Cerebellar nuclear complex (tissue), 1 donor: ENCODE results near the gene PHAF1.

ENCODE experiments used
- DNase-seq, 2 experiments: peaks; one replicate each; lab custom pipeline; 2025; lab: John Stamatoyannopoulos, UW

Gene PHAF1

DNA sequence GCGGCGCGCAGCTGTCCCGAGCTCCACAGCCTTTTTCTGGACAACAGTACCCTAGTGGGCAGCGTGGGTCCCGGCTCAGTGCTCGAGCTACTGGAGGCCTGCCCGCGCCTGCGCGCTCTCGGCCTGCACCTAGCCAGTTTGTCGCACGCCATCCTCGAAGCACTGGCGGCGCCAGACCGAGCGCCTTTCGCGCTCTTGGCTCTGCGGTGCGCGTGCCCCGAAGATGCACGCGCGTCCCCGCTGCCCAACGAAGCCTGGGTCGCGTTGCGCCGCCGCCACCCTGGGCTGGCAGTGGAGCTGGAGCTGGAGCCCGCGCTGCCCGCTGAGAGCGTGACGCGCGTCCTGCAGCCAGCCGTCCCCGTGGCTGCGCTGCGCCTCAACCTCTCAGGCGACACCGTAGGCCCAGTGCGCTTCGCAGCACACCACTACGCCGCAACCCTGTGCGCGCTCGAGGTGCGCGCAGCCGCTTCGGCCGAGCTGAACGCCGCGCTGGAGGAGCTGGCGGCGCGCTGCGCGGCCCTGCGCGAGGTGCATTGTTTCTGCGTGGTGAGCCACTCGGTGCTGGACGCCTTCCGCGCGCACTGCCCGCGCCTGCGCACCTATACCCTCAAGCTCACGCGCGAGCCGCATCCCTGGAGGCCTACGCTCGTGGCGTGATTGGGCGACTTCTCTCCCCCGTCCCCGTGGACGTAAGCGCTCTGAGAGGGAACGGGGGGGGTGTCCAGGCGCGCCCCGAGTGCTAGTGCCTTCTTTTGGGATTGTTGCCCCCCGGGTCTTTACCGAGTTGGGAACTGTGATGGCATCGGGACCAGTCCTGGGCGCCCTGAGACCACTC lies 53.6 kb downstream of the PHAF1 start:
- peak in 1 of 2 experiments; percentile 48 for DNase-seq

DNA sequence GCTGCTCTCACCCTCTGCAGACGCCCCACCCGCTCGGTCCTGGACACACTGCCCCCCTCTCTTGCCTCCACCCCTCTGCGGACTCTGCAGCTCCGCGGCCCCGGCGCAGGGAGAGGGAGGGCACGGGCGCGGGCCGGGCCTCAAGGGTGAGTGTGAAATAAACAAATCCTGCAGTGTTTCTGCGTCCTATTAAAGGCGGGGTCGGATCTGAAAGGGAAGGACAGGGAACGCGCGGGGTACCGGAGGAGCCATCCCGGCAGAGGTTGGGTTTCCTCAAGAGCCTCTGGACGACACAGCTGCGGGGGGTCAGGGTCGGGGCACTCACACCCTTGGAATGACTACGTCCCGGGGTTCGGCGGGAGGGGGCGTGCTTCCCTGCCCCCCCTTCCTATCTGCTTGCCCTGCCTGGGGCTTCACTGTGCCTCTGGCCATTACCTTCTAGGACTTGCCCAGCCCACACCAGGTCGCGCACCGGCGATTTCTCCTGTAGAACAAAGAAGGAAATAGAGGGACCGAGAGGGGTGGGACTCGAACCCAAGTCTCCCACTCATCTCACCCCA lies 54.3 kb downstream of the PHAF1 start:
- DNase-seq = no peak

DNA sequence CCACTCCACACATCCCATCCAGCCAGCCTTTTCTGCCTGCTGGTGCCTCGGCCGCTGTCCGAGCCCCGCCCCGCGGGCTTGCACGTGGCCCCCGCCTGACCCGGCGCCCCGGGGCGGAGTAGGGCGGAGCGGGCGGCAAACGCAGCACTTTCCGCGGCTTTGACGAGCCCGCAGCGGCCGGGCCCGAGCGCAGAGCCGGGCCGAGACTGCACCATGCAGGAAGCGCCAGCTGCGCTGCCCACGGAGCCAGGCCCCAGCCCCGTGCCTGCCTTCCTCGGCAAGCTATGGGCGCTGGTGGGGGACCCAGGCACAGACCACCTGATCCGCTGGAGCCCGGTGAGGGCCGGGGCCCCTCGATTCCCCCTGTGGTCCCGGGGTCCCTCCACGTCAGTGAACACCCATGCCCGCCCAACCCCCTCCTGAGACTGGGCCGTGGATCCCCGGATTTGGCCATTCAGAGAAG lies 54.9 kb downstream of the PHAF1 start, which contains the start of gene HSF4:
TSS of gene HSF4 (plus strand) at position 147 of the 463 bp plus-strand sequence. CDS start at position 214, 67 bp downstream.
- no peak for DNase-seq

DNA sequence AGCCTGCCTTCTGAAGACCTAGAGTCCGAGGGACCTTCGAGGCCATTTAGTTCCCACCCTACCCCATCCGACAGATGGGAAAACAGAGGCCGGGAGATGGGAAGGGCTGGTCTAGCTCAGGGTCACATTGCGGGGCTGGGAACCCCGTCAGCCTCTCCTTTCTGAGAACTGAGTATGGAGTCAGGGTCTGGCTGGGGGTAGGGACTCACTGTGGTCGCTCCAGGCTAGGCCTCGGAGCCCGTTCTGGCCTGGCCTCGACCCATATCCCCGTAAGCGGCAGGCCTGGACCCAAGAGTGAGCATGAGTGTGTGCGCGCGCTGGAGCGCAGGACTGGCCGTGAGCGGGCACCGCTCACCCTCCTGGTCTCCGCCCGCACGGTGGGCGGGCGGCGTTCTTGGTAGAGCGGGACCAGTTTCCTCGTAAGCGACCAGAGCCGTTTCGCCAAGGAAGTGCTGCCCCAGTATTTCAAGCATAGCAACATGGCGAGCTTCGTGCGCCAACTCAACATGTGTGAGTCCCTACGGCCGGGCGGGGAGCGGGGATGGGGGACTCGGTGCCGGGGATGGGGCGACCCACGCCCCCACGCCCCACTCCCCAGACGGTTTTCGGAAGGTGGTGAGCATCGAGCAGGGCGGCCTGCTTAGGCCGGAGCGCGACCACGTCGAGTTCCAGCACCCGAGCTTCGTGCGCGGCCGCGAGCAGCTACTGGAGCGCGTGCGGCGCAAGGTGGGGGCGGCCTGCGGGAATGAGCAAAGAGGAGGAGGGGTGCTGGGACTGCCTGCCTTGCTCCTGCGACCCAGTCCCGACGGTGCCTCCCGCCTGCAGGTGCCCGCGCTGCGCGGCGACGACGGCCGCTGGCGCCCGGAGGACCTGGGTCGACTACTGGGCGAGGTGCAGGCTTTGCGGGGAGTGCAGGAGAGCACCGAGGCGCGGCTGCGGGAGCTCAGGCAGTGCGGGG lies 55.7 kb downstream of the PHAF1 start:
- no peak for DNase-seq

DNA sequence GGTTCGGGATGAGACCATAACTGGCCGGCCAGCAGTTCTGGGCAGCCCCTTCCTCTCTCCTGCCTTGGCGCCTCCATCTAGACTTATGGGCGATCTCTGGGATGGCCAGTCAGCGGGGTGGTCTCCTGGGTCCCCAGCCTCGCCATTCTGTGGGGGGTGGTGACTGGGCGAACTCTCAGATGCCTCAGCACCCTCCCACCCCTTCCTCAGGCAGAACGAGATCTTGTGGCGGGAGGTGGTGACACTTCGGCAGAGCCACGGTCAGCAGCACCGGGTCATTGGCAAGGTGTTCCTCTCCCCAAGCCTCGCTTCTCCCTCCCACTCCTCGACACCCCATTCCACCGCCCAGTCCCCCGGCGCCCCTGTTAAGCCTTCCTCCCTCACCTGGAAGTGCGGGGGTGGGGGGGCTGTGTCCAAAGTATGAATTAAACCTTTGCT lies 56.4 kb downstream of the PHAF1 start:
- DNase-seq = no peak

DNA sequence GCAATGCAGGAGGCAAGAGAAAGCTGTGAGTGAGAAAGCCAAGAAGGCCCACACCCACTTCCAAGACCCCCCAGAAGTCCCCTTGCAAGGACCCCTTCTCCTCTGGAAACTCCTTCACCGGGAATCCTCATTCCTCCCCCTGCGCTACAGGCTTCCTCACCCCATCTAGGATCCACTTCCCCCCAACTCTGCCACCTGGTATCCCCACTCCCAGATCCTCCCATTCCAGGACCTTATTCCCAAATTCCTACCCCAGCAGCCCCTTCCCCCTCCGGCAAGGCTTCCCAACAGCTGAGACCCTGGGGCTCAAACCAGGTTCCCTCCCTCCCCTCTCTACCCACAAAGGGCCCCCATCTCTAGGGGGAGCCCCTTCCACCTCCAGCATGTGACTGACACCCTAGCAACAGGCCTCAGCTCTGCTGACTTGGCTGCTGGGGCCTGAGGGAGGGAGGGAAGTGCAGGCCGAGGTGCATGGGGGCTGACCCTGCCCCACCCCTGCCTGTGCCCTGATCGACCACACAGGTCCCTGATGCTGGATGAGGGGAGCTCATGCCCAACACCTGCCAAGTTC lies 56.9 kb downstream of the PHAF1 start:
- DNase-seq = no peak

DNA sequence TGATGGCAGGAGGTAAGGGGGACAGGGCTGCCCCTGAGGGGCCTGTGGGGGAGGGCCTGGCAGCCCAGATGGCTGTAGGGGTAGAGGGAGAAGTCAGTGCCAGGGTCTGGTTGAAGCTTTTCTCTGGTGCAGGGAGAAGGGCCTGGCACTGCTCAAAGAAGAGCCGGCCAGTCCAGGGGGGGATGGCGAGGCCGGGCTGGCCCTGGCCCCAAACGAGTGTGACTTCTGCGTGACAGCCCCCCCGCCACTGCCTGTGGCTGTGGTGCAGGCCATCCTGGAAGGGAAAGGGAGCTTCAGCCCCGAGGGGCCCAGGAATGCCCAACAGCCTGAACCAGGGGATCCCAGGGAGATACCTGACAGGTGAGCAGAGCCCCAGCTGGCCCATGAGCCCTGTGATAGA lies 57.8 kb downstream of the PHAF1 start:
- DNase-seq = no peak

DNA sequence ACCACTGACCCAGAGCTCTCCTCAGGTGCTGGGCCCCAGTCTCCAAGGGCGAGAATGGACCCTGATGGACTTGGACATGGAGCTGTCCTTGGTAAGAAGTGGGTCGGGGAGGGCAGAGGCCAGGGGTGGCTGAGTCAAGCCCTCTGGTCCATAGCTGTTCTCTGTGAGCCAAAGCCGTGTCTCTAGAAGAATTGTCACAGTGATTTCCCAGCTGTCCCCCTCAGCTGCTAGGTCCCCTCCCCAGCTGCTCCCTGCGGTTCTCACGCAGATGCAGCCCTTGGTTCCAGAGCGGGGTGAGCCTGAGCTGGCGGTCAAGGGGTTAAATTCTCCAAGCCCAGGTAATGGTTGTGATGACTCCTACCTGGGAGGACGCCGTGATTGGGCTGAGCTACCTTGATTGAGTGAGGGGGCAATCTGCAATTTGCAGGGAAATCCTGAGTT lies 59.3 kb downstream of the PHAF1 start:
- DNase-seq = no peak

DNA sequence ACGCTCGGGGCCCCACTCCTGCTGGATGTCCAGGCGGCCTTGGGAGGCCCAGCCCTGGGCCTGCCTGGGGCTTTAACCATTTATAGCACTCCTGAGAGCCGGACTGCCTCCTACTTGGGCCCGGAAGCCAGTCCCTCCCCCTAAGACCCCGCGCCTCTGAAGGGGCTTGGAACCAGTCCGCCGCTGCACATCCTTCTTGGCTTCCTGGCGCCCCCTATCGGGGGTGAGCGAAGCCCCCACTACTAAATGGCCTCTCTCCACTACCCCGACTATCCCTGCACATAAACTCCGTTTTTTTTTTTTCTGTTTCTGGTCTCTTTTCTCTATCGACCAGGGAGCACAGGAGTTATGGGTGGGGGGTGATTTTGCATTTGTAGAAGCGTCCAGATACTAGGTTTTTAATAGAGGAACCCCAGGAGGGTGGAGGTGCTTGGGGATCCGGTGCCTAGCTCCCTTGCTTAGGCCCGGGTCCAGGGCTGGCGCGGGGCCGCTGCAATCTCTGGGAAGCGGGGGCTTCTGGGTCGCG lies 60.0 kb downstream of the PHAF1 start:
- no peak for DNase-seq

DNA sequence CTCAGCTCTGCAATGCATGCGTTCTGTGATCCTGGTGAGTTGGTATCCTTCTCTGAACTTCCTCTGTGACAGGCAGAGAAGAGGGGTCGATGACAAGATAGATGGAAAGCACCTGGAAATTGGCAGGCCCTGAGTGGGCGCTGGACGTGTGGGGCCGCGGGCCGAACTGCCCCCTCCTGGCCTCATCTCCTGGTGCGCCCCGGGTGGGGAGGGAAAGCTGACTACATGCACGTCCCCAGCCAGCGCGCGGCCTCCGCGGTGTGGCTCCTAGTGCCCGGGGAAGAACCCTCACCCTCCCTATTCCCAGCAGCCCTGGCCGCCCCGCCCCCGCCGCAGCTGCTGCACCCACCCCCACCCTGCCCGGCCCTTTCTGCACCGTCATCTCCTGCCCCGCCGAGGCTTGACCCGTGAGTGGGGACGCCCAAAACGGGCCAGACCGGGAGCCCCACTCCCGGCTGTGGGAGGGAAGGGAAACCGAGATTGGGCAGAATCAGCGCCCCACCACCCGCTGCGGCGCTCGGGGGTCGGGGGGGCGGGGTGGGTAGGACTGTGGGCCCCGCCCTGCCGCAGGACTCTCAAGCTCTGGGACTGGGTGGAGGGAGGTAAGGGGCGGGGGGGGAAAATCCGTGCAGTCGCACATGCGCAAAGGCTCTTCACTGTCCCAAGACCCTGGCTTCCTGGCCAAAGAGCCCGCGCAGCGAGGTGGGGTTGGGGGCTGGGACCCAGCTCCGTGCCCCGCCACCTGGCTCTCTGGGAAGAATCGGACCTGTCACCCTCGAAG lies 60.6 kb downstream of the PHAF1 start, which contains the start of gene NOL3:
TSS of gene NOL3 (plus strand) at position 371 of the 781 bp plus-strand sequence.
- no peak for DNase-seq

DNA sequence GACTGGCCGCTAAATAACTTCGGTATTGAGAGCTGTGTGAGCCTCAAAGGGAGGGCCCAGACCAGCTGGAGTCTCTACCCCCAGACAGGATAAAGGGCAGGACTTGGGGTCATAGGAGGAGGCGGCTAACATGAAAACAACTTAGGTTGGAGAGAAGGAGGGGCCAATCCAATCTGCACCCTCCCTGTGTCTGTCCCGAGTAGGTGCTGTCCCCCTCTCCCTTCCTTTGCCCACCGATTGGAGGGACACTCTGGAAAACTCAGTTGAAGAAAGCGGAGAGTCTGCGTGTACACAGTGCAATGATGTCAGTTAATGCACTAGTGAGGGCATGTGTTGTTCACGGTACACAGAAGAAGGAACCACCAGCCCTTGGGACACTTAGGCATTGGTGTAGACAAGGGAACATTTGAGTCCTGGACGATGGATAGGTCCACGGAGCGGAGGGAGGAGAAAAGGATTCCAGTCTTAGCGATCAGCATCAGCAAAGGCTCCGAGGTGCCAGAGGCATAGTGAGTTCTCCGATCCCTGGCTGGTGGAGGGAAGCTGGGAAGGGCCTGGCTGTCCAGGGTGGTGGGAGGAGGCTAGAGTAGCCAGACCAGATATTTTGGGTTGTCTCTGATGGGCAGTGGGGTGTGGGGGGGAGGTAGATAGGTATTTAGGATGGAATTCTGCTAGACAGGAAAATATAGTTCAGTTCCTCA lies 61.4 kb downstream of the PHAF1 start:
- no peak for DNase-seq

DNA sequence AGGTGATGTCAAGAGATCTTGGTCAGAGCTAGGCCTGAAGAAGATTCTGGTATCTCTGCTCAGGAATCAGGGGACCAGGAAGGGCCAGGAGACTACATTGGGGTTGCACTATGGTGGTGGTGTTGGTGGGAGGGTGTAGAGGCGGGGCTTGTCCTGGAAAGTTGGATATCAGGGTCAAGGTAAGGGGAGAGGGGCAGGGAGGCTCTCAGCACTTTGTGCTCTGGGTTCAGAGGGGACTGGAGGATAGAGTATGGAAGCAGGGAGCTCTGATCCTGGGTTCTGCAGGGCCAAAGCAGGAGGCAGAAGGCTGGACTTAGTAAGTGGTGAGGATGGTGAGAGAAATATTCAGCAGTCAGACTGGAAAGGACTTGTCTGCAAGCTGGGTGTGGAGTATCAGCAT lies 63.6 kb downstream of the PHAF1 start:
- DNase-seq = no peak

DNA sequence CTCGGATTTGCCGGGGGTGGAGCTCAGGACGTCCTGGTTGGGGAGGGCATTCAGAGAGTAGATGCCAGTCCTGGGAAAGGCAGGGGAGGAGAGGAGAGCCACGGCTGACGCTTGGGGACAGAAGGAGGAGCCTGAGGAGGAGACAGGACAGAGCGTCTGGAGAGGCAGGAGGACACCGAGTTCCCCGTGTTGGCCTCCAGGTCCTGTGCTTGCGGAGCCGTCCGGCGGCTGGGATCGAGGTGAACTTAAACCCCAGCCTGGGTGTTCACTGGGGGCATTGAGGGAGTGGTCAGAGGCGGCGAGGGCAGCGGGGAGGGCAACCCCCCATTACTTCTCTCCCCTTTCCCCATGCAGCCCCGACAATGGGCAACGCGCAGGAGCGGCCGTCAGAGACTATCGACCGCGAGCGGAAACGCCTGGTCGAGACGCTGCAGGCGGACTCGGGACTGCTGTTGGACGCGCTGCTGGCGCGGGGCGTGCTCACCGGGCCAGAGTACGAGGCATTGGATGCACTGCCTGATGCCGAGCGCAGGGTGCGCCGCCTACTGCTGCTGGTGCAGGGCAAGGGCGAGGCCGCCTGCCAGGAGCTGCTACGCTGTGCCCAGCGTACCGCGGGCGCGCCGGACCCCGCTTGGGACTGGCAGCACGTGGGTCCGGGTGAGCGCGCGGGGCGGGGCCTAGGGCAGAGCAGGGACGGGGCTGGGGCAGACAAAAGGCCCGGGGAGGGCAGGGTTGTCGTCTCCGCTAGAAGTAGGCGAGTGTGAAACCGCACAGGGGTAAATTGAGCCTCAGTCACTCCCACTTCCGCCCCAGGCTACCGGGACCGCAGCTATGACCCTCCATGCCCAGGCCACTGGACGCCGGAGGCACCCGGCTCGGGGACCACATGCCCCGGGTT lies 64.3 kb downstream of the PHAF1 start:
- DNase-seq = peak; percentile 71 to 80

DNA sequence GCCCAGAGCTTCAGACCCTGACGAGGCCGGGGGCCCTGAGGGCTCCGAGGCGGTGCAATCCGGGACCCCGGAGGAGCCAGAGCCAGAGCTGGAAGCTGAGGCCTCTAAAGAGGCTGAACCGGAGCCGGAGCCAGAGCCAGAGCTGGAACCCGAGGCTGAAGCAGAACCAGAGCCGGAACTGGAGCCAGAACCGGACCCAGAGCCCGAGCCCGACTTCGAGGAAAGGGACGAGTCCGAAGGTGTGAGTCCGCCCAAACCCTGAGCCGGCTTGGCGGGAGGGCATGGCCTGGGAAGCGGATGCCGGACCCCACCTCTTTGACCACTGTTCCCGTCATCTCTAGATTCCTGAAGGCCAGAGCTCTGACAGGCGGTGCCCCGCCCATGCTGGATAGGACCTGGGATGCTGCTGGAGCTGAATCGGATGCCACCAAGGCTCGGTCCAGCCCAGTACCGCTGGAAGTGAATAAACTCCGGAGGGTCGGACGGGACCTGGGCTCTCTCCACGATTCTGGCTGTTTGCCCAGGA lies 65.0 kb downstream of the PHAF1 start:
- DNase-seq = no peak

DNA sequence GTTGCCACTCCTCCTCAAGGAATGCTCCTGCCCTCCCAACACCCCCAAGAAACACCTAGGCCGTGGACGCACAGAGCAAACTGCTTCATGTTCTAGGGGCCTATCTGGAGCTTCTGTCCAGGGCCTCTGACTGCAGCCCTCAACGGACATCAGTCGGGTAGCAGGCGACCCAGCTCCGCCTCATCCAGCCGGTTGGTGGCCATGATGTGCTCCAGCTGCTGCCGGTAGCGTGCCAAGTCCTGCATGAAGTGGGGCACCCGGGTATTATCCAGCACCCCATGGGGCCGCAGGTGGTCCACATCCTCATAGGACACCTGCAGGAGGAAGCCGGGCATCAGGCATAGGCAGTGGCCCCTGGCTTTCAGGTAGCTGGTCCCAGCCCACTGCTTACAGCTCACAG lies 66.9 kb downstream of the PHAF1 start:
- no peak for DNase-seq

DNA sequence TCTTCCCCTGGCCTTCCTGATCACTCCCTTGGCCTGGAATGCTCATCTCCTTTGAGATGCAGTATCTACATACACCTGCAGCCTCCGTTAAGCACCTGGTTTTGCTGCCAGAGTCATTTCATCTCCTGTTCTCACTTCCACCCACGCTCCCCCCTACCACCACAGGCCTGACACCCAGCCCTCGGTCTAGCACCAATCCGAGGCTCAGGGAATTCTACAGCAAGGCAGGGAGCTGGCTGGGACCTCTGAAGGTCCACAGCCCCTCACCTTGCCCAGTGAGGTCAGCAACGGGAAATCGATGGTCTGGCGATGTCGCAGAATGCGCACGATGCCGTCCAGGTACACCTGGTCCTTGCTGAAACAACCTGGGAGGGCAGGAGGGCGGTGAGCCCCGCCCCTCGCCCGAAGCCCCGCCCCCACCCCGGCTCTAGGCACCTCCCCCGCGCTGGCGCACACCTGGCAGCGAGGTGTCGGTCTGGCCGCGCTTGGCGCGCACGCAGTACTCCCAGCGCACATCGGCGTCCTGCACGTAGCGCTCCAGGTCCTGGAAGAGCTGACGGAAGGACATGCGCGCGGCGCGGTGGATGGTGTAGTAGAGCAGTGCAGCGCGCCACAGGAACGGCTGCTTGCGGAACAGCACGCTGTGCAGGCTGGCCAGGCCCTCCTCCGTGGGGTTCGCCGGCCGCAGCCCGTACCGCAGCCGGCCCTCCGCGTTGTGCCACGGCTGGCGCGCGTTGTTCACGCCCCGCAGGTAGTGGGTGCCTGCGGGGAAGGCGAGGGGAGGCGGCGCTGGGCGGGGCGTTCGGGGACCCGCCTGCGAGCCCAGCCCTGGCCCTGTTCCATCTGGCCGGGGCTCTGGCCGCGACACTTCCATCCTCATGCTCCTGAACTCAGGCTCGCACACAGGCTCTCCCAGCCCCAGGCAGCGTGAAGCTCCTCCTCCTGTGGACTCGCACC lies 68.3 kb downstream of the PHAF1 start:
- DNase-seq = no peak

DNA sequence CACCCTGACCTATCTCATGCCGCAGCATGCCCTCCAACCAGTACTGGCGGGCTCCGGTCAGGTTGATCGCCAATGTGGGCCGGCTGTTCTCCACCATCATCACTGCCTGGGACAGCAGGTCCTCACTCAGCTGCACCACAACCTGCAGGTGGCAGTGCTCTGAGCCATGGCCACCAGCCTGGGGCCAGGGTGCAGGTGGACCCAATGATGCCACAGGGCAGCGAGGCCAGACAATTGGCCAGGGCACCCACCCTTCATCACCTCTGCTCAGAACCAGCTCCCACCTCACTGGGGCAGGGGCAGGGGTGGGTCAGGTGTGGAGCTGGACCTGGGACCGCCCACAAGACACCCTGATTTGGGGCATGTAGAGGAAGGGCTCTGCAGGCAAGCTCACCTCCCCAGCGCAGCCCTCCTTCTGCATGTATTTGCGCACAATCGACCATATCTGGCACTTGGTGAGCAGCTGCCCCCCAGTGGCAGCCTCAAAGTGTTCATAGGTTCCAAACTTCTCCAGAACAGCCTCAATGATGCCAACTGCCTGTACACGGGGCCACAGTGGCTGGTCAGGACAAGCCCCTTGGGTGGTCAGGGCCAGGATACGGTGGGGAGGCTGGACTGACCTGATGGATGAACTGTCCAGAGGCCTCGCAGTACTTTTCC lies 69.8 kb downstream of the PHAF1 start:
- no peak for DNase-seq
